ENCODE data around the gene MOK. TPM values are rescaled to one million over a fixed set of nuclear protein-coding genes. Genes with fewer than 3 reads are reported as not detected.

The MOK gene
- total RNA-seq, 1 donor from 2014 or later: 38.7 TPM

- Mint-ChIP-seq H3K27ac (no peak overlapping the region), H3K9me3 (ENCODE audit: low read depth) (no peaks in the 10 kb centered on the region), H3K27me3 (no peaks in the 10 kb centered on the region), H3K4me1 (ENCODE audit: low read depth) (peaks cover 2% of the 10 kb centered on the region), H3K36me3 (ENCODE audit: insufficient read depth) (peaks cover 5% of the 10 kb centered on the region), H3K4me3 (ENCODE audit: low read depth) (no peak overlapping the region)
- DNase-seq (ENCODE audit: low spot score, unreplicated experiment): no peak
- TF ChIP-seq, protein P1, sequence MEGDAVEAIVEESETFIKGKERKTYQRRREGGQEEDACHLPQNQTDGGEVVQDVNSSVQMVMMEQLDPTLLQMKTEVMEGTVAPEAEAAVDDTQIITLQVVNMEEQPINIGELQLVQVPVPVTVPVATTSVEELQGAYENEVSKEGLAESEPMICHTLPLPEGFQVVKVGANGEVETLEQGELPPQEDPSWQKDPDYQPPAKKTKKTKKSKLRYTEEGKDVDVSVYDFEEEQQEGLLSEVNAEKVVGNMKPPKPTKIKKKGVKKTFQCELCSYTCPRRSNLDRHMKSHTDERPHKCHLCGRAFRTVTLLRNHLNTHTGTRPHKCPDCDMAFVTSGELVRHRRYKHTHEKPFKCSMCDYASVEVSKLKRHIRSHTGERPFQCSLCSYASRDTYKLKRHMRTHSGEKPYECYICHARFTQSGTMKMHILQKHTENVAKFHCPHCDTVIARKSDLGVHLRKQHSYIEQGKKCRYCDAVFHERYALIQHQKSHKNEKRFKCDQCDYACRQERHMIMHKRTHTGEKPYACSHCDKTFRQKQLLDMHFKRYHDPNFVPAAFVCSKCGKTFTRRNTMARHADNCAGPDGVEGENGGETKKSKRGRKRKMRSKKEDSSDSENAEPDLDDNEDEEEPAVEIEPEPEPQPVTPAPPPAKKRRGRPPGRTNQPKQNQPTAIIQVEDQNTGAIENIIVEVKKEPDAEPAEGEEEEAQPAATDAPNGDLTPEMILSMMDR (IDR thresholded peaks at IDR 0.05; ENCODE audit: unreplicated experiment): no peak
Measured at GRCh38 chr14:102213984-102214658, 90.8 kb downstream of the MOK start.

- TF ChIP-seq, protein P1 (IDR thresholded peaks at IDR 0.05; ENCODE audit: unreplicated experiment): no peak
- Mint-ChIP-seq H3K27ac (no peak overlapping the region), H3K4me3 (ENCODE audit: low read depth) (no peak overlapping the region), H3K4me1 (ENCODE audit: low read depth) (peaks cover 2% of the 10 kb centered on the region), H3K36me3 (ENCODE audit: insufficient read depth) (peaks cover 5% of the 10 kb centered on the region), H3K9me3 (ENCODE audit: low read depth) (no peaks in the 10 kb centered on the region), H3K27me3 (no peaks in the 10 kb centered on the region)
- DNase-seq (ENCODE audit: low spot score, unreplicated experiment): no peak
Measured at GRCh38 chr14:102213470-102213869, 91.5 kb downstream of the MOK start.

DNA sequence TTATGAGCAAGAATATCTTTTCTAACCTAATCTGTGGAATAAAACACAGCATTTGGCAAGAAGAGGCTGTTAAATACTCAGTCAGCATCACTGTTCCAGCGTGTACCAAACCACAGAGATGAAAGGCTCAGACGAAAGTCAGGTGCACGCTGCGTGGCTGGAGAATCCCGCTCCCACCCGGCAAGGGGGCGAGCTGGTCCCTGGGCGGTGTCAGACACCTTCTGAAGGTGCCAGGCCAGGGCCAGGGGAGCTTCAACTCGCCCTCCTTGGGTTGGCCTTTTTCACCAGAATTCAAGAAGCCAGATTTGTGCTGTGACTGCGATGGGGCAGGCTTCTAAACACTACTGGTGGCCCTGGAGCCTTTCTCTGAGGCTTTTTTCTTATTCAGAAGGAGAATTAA lies 92.1 kb downstream of the MOK start:
- TF ChIP-seq, protein P1 (IDR thresholded peaks at IDR 0.05; ENCODE audit: unreplicated experiment): no peak
- H3K27me3 Mint-ChIP-seq: no peaks in the 10 kb centered on the region
- peaks cover 2% of the 10 kb centered on the region for H3K4me1 Mint-ChIP-seq (ENCODE audit: low read depth)
- no peak overlapping the region for H3K27ac Mint-ChIP-seq
- DNase-seq (ENCODE audit: low spot score, unreplicated experiment): no peak
- H3K36me3 Mint-ChIP-seq (ENCODE audit: insufficient read depth): peaks cover 5% of the 10 kb centered on the region
- H3K4me3 Mint-ChIP-seq (ENCODE audit: low read depth): no peak overlapping the region
- no peaks in the 10 kb centered on the region for H3K9me3 Mint-ChIP-seq (ENCODE audit: low read depth)

DNA sequence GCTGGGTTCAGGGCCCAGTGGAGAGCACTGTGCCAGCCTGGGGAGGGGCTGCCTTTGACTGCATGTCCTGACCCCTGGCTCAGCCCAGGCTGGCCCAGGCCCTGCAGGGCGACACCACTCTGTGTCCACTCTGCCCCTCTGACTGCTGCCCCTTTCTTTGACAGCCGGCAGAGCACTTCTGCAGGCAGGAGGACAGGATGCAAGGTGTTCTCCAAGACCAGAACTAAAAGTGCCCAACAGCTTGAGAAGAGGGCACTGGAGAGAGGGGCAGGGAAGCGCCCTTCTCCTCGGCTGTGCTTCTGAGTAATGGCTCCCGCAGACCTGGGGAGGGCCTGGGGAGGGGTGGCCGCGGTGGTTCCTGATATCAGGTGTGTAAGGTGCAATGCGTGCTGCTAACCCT lies 92.6 kb downstream of the MOK start:
- TF ChIP-seq, protein P1 (IDR thresholded peaks at IDR 0.05; ENCODE audit: unreplicated experiment): no peak
- no peak overlapping the region for H3K27ac Mint-ChIP-seq
- H3K4me3 Mint-ChIP-seq (ENCODE audit: low read depth): no peak overlapping the region
- H3K36me3 Mint-ChIP-seq (ENCODE audit: insufficient read depth): peaks cover 5% of the 10 kb centered on the region
- DNase-seq (ENCODE audit: low spot score, unreplicated experiment): no peak
- no peaks in the 10 kb centered on the region for H3K27me3 Mint-ChIP-seq
- H3K9me3 Mint-ChIP-seq (ENCODE audit: low read depth): no peaks in the 10 kb centered on the region
- H3K4me1 Mint-ChIP-seq (ENCODE audit: low read depth): peaks cover 2% of the 10 kb centered on the region

DNA sequence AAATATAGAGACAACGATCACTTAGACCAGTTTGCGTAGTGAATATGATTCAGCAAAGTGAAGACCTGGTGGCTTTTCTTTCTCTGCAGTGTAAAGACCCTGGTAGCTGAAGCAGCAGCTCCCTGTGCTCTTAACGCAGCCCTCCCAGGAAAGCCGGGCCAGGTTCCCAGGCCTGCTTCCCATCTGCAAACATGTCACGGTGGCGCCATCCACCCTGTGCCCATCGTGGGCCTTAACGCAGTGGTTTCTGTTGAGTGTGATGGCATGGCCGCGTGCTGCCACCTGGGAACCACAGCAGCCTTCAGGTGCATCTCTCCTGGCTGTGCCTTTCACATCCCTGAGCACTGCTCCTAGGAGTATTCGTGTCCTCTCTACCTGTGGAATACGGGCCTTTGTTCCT lies 93.7 kb downstream of the MOK start:
- peaks cover 5% of the 10 kb centered on the region for H3K36me3 Mint-ChIP-seq (ENCODE audit: insufficient read depth)
- no peaks in the 10 kb centered on the region for H3K27me3 Mint-ChIP-seq
- TF ChIP-seq, protein P1 (IDR thresholded peaks at IDR 0.05; ENCODE audit: unreplicated experiment): no peak
- no peak for DNase-seq (ENCODE audit: low spot score, unreplicated experiment)
- no peaks in the 10 kb centered on the region for H3K9me3 Mint-ChIP-seq (ENCODE audit: low read depth)
- H3K4me3 Mint-ChIP-seq (ENCODE audit: low read depth): no peak overlapping the region
- H3K4me1 Mint-ChIP-seq (ENCODE audit: low read depth): peaks cover 2% of the 10 kb centered on the region
- H3K27ac Mint-ChIP-seq: no peak overlapping the region

Data from progenitor cell of endocrine pancreas (in vitro differentiated cells).